Retinal pigment epithelial cell (primary cell): ENCODE data around the gene WFIKKN2.

Experiments used
- DNase-seq: peaks from one replicate; pipeline ENCODE4 v3.0.0-alpha.2; 2010; ENCODE audit warnings: low read depth
- H3K4me3 ChIP-seq: 2 replicates; pipeline ENCODE4 v1.5.1; 2011; ENCODE audit warnings: mild to moderate bottlenecking, low read length, control low read depth, moderate library complexity
- CTCF ChIP-seq: conservative IDR thresholded peaks from 2 replicates; pipeline ENCODE4 v1.5.1; 2011; ENCODE audit warnings: low read depth, low read length, control low read depth, inconsistent platforms

WFIKKN2 gene

GRCh38 chr17:50834429-50835300 is 721 bp upstream of the WFIKKN2 start:
- no peak overlapping the region for H3K4me3 ChIP-seq
- no peak for TF ChIP-seq CTCF
- DNase-seq, result no peak

- no peak for DNase-seq
- H3K4me3 ChIP-seq, result no peak overlapping the region
- no peak for TF ChIP-seq CTCF
Measured at GRCh38 chr17:50836826-50837225, 1.4 kb downstream of the WFIKKN2 start.

- no peak overlapping the region for H3K4me3 ChIP-seq
- no peak for TF ChIP-seq CTCF
- DNase-seq, result no peak
Measured at GRCh38 chr17:50837286-50837979, 2.0 kb downstream of the WFIKKN2 start.

GRCh38 chr17:50837980-50838954 is 2.9 kb downstream of the WFIKKN2 start:
- TF ChIP-seq CTCF, result no peak
- DNase-seq, result peak; percentile 82

GRCh38 chr17:50839591-50840310 is 4.4 kb downstream of the WFIKKN2 start:
- DNase-seq, result no peak
- H3K4me3 ChIP-seq, result no peak overlapping the region
- no peak for TF ChIP-seq CTCF

More at GRCh38 chr17:50837980-50838954, 2.9 kb downstream of the WFIKKN2 start:
- H3K4me3 ChIP-seq, result no peak overlapping the region

GRCh38 chr17:50840311-50840851 is 5.0 kb downstream of the WFIKKN2 start:
- DNase-seq, result no peak
- H3K4me3 ChIP-seq, result no peak overlapping the region
- TF ChIP-seq CTCF, result no peak
